Neural cell (in vitro differentiated cells): ENCODE measurements around the gene DTL.

Experiments
- CTCF ChIP-seq: fragments of 450-650 bp; IDR thresholded peaks from 2 replicates; pipeline ENCODE4 v1.5.1; 2014; ENCODE audit warnings: antibody characterized with exemption, mild to moderate bottlenecking, moderate library complexity; ENCODE audit not compliant: poor library complexity, severe bottlenecking
- EZH2 ChIP-seq: fragments of 200-600, 300-800 bp; shearing (Covaris generic), sonication (generic); IDR thresholded peaks from 2 replicates; pipeline ENCODE4 v1.6.1; 2014; ENCODE audit warnings: antibody characterized with exemption, low read length, borderline replicate concordance, mild to moderate bottlenecking; ENCODE audit not compliant: insufficient read depth, poor library complexity, severe bottlenecking
- POLR2AphosphoS5 ChIP-seq: IDR thresholded peaks from 2 replicates; pipeline ENCODE4 v1.6.1; 2012
- RAD21 ChIP-seq: fragments of 450-650 bp; conservative IDR thresholded peaks from 2 replicates; pipeline ENCODE4 v1.6.1; 2014; ENCODE audit warnings: antibody characterized with exemption, mild to moderate bottlenecking, moderate library complexity
- SMC3 ChIP-seq: fragments of 450-650 bp; conservative IDR thresholded peaks from 2 replicates; pipeline ENCODE4 v1.6.1; 2014; ENCODE audit warnings: antibody characterized with exemption, mild to moderate bottlenecking, moderate library complexity; ENCODE audit not compliant: poor library complexity
- TF ChIP-seq, protein P1 (sequence below): IDR thresholded peaks from 2 replicates; pipeline ENCODE4 v1.6.1; 2012; ENCODE audit warnings: borderline replicate concordance

GRCh38 chr1:212129781-212130180 lies 94.2 kb downstream of the DTL start:
- TF ChIP-seq CTCF: no peak
- TF ChIP-seq POLR2AphosphoS5: no peak
- no peak for TF ChIP-seq EZH2
- TF ChIP-seq, protein P1, sequence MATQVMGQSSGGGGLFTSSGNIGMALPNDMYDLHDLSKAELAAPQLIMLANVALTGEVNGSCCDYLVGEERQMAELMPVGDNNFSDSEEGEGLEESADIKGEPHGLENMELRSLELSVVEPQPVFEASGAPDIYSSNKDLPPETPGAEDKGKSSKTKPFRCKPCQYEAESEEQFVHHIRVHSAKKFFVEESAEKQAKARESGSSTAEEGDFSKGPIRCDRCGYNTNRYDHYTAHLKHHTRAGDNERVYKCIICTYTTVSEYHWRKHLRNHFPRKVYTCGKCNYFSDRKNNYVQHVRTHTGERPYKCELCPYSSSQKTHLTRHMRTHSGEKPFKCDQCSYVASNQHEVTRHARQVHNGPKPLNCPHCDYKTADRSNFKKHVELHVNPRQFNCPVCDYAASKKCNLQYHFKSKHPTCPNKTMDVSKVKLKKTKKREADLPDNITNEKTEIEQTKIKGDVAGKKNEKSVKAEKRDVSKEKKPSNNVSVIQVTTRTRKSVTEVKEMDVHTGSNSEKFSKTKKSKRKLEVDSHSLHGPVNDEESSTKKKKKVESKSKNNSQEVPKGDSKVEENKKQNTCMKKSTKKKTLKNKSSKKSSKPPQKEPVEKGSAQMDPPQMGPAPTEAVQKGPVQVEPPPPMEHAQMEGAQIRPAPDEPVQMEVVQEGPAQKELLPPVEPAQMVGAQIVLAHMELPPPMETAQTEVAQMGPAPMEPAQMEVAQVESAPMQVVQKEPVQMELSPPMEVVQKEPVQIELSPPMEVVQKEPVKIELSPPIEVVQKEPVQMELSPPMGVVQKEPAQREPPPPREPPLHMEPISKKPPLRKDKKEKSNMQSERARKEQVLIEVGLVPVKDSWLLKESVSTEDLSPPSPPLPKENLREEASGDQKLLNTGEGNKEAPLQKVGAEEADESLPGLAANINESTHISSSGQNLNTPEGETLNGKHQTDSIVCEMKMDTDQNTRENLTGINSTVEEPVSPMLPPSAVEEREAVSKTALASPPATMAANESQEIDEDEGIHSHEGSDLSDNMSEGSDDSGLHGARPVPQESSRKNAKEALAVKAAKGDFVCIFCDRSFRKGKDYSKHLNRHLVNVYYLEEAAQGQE: no peak
- TF ChIP-seq RAD21: no peak
- no peak for TF ChIP-seq SMC3
